HG03025 (cell line): Measurements from ENCODE around the gene DCAF12.
"Not testable (repeated sequence)": the region's sequence is repeated elsewhere in the genome, so short reads cannot be mapped to it uniquely, and the experiment has no call there.

Source experiments
- ATAC-seq: cut with Tn5 transposase; IDR thresholded peaks from one replicate; pipeline ENCODE4 v1.9.1; 2021; ENCODE audit warnings: mild to moderate bottlenecking, moderate library complexity; ENCODE audit not compliant: unreplicated experiment, low FRiP score

Gene DCAF12

DNA sequence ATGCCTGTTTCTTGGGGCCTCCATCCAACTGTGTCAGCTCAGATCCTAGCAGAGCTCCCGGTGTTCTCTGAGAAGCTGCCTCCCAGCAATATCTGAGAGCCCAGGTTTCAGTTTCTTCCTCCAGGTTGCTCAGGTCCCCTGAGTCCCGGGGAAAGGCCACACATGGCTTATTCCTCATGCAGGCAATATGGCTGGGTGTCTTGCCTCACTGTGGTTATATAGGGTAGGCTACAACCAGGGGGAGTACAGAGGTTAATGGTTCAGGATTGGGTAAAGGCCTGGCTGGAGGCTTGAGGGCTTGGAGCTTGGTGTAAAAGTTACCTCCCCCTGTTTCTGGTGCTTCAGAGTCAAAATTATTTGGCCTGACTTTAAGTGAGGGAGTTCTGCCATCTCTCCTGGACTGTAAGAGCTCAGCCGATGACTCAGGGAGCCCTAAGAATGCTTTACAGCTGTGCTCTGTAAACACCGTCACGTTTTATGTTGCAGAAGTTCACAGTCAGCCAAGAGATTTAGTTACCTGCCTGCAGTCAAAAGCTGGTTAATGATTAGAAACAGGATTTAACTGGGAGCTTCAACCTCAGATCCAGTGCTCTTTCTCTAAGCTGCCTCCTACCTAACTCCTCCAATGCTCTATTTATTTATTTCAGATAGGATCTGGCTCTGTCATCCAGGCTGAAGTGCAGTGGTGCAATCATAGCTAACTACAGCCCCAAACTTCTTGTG lies 53.5 kb downstream of the DCAF12 start:
- ATAC-seq, result no peak

DNA sequence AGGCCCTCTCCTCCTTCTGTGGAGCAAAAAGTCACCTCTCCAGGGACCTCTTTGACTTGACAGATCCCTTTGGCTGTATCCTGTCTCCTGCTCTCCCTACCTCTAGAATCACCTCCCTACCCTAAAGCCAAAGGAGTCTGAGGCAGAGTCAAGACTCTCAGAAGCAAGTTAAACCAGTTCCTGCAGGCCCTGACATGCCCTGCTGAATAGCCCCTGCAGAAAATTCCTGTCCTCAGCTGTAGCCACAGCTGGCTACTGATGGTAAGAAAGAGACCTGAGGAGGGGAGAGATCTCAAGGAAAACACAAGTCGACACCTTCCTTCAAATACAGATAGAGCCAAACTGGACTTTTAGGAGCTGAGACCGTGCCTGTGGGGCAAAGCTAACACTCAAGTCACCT lies 54.1 kb downstream of the DCAF12 start:
- ATAC-seq, result no peak

DNA sequence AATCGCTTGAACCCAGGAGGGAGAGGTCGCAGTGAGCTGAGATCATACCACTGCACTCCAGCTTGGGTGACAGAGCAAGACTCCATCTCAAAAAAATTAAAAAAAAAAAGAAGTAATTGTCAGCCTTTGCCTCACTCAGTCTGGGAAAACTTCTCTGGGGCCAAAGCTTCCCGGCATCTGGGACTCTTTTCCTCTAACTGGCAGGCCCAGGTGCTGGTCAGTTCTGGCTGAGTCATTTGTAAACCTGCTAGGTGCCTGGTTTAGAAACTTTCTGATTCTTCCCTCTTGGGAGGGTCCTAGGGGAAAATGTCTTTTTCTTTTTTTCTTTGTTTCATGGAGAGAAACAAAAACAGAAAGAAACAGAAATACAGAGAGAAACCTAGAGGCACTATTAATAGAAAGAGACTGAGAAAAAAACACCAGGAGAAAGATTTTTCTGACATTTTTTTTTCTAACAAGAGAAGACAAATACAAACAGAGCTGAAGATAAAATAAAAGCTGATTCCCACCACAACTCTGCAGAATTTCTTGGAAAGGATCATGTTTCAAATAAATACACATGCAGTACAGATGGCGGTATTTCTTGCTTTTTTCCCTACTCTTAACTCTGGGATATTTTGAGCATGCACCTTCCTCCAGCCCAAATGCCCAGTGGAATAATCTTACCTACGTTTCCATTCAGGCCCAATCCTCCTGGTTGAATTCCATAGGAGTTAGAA lies 55.7 kb downstream of the DCAF12 start:
- no peak for ATAC-seq

DNA sequence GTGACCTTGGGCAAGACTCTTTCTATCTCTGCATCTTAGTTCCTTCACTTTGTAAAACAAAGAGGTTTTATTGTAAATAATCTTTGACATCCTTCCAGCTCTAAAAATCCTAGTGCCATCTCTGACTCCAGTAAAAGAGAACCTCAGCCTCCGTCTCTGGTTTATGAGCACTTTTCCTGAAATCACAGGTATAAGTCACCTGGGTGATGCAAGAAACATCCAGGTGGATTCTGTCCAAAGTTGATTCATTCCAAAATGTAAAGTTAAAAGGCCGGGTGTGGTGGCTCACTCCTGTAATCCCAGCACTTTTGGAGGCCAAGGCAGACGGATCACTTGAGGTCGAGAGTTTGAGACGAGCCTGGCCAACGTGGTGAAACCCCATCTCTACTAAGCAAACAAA lies 56.7 kb downstream of the DCAF12 start:
- ATAC-seq, result no peak

DNA sequence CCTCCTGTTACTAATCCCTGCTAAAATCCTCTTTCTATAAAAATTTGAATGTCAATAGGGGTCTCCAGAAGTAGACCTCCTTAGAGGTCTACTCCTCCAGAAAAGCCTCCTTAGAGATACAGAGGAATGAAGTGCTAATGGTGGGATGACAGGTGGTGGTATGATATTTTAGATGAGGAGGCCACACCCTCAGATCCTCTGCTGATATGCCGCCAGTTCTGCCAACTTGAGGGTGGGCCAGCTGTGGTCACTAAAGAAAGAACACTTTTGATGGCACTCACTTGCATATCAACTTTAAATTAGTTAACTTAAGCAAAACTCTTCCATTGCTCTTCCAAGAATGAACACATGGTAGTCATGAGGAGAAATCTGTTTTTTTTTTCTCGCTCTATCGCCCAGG lies 61.0 kb downstream of the DCAF12 start:
- ATAC-seq, result no peak

DNA sequence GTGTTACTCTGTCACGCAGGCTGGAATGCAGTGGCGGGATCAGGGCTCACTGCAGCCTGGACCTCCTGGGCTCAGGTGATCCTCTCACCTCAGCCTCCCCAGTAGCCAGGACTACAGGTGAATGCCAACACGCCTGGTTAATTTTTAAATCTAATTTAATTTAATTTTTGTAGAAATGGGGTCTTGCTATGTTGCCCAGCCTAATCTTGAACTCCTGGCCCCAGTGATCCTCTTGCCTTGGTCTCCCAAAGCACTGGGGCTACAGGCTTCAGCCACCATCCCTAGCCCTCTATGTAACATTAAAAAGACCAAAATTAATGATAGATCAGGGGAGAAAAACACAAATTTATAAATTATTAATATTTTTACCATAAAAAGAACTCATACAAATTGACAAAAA lies 66.5 kb downstream of the DCAF12 start:
- no peak for ATAC-seq

DNA sequence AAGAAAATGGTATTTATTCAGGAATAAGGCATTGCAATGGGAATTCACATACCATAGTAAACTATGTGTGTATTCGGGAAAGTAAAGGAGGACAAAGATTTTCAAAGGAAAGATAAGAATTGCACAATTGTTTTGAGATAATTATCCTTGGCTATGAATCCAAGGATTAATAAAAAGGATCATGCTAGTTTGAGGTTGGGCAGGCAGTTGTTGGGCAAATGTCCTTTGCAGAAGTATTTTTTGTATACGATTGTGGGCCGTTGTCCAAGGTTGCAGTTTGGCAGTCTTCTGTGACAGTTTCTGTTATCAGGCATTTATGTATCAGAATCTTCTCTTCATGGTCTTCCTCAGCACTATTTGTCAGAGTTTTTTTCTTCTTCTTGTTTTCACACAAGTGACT lies 67.2 kb downstream of the DCAF12 start:
- no peak for ATAC-seq

DNA sequence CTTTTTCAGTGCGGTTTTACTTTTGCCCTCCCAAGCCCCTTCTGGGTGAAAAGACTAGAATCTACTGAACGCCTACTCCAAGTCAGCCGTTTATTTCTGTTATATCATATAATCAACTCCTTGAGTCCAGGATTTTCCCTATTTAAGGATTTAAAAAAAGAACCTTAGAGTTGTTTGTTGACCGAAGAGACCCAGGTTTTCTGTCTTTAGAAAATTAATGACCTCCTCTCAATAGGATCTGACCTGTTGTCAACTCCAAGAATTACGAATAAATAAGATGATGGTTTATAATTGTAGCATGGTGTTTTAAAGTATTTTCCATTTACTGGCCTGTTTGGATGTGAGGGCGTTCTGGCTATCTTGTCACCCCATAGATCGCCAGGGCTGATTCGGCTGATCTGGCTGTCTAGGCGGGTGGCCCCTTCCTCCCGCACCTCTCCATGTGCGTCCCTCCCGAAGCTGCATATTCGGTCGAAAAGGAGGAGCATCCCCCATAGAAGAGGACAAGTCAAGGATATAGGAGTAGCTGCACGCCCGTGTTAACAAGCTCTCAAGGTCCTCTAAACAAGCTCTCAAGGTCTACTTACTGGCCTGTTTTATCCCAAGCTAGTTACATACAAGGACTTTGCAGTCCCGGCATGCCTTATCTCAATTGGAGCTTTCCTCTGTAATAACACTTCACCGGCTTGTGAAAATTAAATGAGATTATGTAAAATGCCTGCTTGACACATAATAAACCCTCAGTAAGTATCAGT lies 76.7 kb downstream of the DCAF12 start:
- no peak for ATAC-seq

DNA sequence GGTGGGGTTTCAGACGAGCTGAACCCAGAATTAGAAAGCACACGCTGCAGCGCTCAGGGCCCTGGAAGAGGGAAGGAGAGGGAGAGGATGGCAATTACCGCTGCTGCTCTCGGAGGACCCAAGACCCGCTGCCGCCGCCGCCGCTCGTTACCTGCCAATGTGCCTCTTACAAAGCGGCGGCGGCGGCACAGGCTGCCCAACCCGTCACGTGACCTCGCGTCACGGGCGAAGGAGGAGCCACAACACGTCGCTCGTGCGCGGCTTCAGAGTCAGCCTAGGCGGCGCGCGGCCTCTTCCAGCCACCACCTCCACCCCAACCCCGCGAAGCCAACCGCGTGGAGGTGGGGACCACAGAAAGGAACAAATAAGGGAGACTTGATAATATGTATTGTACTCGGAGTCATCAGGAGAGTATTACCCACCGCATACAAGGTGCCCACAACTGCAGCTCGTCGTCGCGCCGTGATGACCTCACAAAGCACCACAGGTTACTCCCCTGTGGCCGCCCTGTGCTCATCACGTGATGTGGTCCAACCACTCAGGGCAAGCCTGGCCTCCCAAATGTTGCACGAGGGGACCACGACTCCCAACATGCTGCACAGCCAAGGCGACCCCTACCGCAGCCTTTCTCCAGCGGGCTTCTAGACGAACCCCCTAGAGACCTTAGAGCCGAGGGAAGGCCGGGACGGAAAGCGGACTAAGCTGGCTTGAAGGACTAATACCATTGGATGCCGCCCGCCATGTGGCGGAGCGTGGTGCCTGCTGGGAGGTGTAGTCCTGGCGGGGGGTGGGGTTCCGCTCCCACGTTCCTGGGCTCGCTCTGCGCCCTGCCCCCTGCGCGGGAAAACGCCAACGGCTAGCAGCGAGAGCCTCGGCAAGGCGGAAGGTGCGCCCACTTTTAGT lies 77.5 kb downstream of the DCAF12 start, which contains the start of gene UBAP2:
TSS of gene UBAP2 (minus strand) at position 161 of the 903 bp plus-strand sequence. CDS start 31,739 bp downstream, outside the sequence.
- ATAC-seq, result peak; percentile 70

DNA sequence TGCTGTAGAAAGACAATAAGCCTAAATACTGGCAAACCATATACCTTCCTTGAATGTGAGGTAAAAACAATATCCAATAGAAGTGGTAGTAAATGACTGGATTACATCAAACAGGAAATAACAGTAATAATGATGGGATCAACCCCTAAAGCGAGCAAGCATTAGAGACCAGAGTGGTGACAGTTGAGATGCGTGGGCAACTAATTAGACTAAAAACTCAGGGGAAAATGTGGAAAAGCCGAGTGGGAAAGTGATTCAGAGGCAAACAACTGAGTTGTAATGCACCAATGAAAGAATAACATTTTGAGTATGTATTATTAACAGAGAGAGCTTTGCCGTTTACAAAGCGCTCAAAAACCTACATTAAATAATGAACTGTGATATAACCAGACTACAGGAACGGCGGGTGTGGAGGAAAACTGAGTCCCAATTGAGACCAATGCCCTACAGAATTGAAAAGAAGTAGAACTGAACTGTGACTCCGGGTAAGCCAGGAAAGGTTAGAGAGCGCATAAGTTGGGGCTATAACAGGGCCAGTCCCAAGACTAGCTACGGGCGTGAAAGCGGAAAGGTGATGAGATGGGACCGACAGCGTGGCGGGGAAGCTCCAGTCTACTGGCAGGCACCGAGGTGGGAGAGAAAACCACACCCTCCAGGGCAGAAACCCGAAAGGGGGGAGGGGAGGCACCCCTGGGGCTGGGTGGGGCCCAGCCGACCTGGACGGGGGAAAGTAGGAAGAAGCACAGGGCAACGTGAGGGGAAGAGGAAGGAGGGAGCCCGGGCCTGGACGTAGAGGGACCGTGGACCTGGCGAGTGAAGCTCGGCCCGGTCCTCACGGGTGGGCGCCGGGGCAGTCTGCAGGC lies 78.4 kb downstream of the DCAF12 start:
- peak; percentile 26 for ATAC-seq

DNA sequence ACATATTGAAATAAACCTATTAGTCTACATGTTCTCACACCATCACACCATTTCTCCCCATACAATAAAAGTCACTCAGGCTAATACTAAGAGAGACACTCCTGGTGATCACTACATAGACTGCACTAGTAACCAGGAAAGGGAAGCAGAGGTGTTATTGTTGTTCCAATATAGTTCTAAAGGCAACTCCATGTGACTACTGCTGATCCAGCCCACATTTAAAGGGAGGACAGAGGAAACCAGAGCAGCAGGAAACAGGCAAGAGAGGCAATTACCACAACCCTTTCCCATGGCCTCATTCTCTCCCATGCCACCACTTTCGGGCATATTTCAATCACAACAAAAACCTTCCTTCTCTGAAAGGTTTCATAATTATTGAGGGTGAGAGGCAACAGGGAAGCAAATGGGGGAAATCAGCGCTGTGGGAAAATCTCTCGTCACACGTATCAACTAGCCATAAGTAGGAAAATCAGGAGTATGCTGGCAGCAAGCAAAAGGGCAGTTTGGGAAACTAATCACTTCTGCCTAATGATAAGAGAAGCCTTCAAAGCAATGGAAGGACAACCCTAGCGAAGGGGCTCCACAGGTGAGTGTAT lies 79.6 kb downstream of the DCAF12 start:
- ATAC-seq, result no peak

DNA sequence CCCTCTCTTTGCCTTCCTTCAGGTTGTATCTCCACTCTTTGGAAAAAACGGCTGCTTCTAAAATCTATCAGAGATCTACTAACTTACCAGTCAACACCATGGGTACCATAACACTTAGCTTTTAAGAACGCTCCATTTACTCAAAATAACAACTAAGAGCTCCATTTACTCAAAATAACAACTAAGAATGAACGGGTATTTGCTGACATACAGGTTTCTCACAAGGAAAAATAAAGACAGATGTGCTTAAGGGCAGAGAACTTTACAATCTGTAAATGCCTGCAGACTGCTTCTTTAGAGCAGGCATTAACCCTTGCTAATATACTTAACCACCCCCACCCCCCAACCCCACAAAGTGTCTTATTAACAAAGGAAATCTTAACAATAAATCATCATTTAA lies 80.6 kb downstream of the DCAF12 start:
- no peak for ATAC-seq

DNA sequence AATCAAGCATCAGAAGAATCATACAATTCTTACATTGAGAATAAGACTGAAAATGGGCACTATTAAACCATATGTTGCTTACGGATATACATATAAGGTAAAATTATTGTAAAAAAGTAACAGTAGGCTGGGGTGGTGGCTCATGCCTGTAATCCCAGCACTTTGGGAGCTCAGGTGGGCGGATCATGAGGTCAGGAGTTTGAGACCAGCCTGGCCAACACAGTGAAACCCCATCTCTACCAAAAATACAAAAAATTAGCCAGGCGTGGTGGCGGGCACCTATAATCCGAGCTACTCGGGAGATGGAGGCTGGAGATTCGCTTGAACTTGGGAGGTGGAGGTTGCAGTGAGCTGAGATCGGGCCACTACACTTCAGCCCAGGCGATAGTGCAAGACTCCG lies 84.4 kb downstream of the DCAF12 start:
- ATAC-seq, result not testable (repeated sequence)

DNA sequence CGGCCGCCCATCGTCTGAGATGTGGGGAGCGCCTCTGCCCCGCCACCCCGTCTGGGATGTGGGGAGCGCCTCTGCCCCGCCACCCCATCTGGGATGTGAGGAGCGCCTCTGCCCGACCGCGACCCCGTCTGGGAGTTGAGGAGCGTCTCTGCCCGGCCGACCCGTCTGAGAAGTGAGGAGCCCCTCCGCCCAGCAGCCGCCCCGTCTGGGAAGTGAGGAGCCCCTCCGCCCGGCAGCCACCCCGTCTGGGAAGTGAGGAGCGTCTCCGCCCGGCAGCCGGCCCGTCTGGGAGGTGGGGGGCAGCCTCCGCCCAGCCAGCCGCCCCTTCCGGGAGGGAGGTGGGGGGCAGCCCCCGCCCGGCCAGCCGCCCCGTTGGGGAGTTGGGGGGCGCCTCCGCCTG lies 87.6 kb downstream of the DCAF12 start:
- ATAC-seq, result not testable (repeated sequence)

DNA sequence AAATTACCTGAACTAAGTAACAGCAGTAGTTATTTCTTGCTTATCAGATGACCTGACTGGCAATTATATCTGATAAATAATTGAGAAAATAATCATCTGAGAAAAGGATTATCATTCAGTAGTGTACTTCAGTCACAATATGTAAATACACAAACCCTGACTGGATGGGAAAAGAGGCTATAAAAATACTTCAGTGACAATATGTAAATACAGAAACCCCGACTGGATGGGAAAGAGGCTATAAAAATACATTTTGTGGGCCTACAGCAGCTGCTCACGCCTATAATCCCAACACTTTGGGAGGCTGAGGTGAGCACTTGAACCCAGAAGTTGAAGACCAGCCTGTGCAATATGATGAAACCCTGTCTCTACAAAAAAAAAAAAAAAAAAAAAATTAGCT lies 88.9 kb downstream of the DCAF12 start:
- ATAC-seq, result no peak

DNA sequence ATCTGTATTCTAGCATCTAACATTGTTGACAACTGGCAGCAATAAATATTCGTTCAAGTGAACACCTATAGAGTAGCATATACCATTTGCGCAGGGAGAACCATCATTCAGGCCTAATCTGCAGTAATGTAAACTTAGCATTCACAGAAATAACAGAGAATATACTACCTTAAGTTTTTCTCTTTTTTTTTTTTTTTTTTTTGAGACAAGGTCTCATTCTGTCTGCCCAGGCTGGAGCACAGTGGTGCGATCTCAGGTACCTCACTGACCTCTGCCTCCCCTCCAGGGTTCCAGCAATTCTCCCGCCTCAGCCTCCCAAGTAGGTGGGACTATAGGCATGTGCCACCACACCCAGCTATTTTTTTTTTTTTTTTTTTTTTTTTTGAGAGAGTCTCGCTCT lies 89.9 kb downstream of the DCAF12 start:
- ATAC-seq, result no peak
